ENCODE results near the gene COX8A. TPM values are rescaled to one million over a fixed set of nuclear protein-coding genes. Genes with fewer than 3 reads are reported as not detected.

The COX8A gene
- total and polyA plus RNA-seq, 9 of the 15 experiments (the other 6 are each of a cell fraction or from before 2014, with no cell fraction given): 274 to 1,206 (median 526) TPM

DNA sequence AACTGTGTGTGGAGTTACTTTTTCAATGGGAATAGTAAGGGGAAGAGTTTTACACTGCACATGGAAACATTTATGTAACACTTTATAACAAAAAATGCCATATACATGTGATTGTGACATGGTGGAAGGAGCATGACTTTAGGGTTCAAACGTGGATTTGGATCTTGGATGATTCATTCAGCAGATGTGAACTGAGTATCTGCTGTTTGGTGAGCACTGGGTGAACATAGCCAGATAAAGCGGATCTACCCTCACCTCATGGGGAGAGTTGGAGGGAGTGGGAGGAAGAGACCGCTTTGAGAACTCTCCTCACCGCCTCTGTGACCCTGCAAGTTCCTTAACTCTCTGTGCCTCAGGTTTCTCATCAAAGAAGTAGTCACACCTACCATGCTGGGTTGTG lies 32.5 kb upstream of the COX8A start (continued):
- TF ChIP-seq, protein P1, sequence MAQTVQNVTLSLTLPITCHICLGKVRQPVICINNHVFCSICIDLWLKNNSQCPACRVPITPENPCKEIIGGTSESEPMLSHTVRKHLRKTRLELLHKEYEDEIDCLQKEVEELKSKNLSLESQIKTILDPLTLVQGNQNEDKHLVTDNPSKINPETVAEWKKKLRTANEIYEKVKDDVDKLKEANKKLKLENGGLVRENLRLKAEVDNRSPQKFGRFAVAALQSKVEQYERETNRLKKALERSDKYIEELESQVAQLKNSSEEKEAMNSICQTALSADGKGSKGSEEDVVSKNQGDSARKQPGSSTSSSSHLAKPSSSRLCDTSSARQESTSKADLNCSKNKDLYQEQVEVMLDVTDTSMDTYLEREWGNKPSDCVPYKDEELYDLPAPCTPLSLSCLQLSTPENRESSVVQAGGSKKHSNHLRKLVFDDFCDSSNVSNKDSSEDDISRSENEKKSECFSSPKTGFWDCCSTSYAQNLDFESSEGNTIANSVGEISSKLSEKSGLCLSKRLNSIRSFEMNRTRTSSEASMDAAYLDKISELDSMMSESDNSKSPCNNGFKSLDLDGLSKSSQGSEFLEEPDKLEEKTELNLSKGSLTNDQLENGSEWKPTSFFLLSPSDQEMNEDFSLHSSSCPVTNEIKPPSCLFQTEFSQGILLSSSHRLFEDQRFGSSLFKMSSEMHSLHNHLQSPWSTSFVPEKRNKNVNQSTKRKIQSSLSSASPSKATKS (CRISPR knock-in tag; IDR thresholded peaks at IDR 0.05): no peak
- no peak for TF ChIP-seq ZNF41 (CRISPR knock-in tag; conservative IDR thresholded peaks at IDR 0.05)
- TF ChIP-seq SP1 (CRISPR knock-in tag; IDR thresholded peaks at IDR 0.05): no peak
- no peak for TF ChIP-seq SLC30A9 (CRISPR knock-in tag; IDR thresholded peaks at IDR 0.05)
- TF ChIP-seq SMARCC2 (IDR thresholded peaks at IDR 0.05; ENCODE audit: low read depth): 0 out of 2 replicates have a peak, but pooled peaks have one; percentile 21
- TF ChIP-seq TRIM24 (IDR thresholded peaks at IDR 0.05): peak in 1 of 2 experiments; percentile 25; a peak in 2 of 4 replicates
- TF ChIP-seq MECOM (CRISPR knock-in tag; IDR thresholded peaks at IDR 0.05): no peak
- peak; percentile 68 for TF ChIP-seq FOSL1 (tag; conservative IDR thresholded peaks at IDR 0.05)

DNA sequence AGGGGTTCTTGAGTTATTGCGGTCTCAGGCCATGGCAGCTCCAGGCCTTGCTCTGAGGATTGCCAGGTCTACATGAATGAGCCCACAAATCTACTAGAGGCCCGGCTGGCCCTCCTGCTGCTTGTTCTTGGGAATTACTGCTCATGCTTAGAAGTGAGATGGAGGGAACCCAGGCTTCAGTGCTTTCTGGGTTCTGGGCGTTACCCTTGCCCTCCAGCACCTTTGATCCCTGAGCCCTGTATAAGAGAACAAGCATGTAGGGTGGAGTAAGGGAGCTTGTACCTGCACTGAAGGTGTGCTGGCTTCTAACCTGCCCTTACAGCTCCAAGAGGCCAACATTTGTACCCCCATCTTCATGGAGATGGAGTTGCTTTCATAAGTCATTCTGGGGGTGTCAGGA lies 31.6 kb upstream of the COX8A start:
- no peak overlapping the region for H2AFZ ChIP-seq (ENCODE audit: low read depth, low read length)
- H3K79me2 ChIP-seq (ENCODE audit: control insufficient read depth, insufficient read depth, low read length): peaks cover 67% of the 10 kb centered on the region
- in situ Hi-C loops (cut with MboI) (loop anchor here (10.0 kb wide), 1 partner anchor 108 kb away; the partner anchor contains the start of gene MARK2), intact Hi-C loops (cut with micrococcal nuclease) (no loop called here)
- peaks cover 60% of the 10 kb centered on the region for H3K36me3 ChIP-seq (ENCODE audit: control insufficient read depth, insufficient read depth, low read length)
- CTCF ChIA-PET (ENCODE audit: low intra/inter-chr PET ratio): no interaction called here
- BruUV-seq (replicated peaks): no TSS peak
- no peak overlapping the region for H3K27ac ChIP-seq (ENCODE audit: extremely low read depth, low read depth, low read length)
- POLR2A ChIA-PET: interaction anchor here (0.5 to 1.7 kb wide), 4 partner anchors 12 to 1555 kb away, joined by 3 to 6 read pairs (median 3); partner anchors contain the start of gene COX8A
- H4K20me1 ChIP-seq (replicated peaks; ENCODE audit: control insufficient read depth, insufficient read depth, low read length): peaks cover 15% of the 10 kb centered on the region; the same call in 1 of the 2 replicates
- no peaks in the 10 kb centered on the region for H3K9me3 ChIP-seq (replicated peaks; ENCODE audit: control insufficient read depth, insufficient read depth, low read depth, low read length)
- H3K9ac ChIP-seq (ENCODE audit: insufficient read depth in 1 of 2, low read depth in 2 of 2, low read length in 2 of 2): peak overlapping the region in 1 of 2 experiments; percentile 39; a peak in 2 of 4 replicates
- 84% methylated on average over 3 of the region's 3 CpGs for WGBS (ENCODE audit: insufficient coverage, low coverage, missing lambda C conversion rate)
- H3K4me3 ChIP-seq: no peak overlapping the region
- FAIRE-seq (no peak), DNase-seq (ENCODE audit: extremely low read depth in 1 of 4, low spot score in 3 of 4) (peak in 1 of 4 experiments; percentile 6), ATAC-seq (no peak)
- peaks cover 4% of the 10 kb centered on the region for H3K9me1 ChIP-seq (ENCODE audit: control insufficient read depth, insufficient read depth, low read length)
- peaks cover 51 to 57% of the 10 kb centered on the region in 2 experiments for H3K4me1 ChIP-seq (replicated peaks in 1 of 2; ENCODE audit: control insufficient read depth in 2 of 2, insufficient read depth in 2 of 2, low read length in 2 of 2)
- no peaks in the 10 kb centered on the region for H3K27me3 ChIP-seq (ENCODE audit: control insufficient read depth in 2 of 2, insufficient read depth in 2 of 2, low read length in 2 of 2)
- H3K4me2 ChIP-seq (ENCODE audit: insufficient read depth, low read length): no peak overlapping the region

All from K562 (cell line).